HG02840 (cell line): ENCODE measurements around the gene PDZD2.
"Not testable (repeated sequence)": the region's sequence is repeated elsewhere in the genome, so short reads cannot be mapped to it uniquely, and the experiment has no call there.

Experiments
- ATAC-seq: cut with Tn5 transposase; IDR thresholded peaks from one replicate; pipeline ENCODE4 v1.9.1; 2021; ENCODE audit warnings: mild to moderate bottlenecking, moderate library complexity, moderate number of reproducible peaks; ENCODE audit not compliant: unreplicated experiment, low FRiP score

Gene PDZD2

DNA sequence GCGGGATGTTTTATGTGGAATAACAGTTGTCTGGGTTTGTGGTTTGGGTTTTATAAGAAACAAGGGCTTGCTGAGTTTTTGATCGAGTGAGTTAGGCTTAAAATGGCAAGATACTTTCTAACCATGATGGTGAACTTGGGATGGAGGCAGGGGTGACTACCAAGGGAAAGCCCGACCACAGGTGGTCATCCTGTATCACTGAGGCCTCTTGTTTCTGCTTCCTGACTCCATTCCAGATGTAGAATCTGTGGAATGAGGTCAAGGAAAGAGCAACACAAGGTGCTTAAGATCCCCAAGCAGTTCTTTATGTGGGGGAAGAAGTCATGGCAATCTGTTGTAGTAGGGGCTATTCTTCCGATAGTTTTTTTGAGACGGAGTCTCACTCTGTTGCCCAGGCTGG is 412.9 kb downstream of the PDZD2 start:
- no peak for ATAC-seq

DNA sequence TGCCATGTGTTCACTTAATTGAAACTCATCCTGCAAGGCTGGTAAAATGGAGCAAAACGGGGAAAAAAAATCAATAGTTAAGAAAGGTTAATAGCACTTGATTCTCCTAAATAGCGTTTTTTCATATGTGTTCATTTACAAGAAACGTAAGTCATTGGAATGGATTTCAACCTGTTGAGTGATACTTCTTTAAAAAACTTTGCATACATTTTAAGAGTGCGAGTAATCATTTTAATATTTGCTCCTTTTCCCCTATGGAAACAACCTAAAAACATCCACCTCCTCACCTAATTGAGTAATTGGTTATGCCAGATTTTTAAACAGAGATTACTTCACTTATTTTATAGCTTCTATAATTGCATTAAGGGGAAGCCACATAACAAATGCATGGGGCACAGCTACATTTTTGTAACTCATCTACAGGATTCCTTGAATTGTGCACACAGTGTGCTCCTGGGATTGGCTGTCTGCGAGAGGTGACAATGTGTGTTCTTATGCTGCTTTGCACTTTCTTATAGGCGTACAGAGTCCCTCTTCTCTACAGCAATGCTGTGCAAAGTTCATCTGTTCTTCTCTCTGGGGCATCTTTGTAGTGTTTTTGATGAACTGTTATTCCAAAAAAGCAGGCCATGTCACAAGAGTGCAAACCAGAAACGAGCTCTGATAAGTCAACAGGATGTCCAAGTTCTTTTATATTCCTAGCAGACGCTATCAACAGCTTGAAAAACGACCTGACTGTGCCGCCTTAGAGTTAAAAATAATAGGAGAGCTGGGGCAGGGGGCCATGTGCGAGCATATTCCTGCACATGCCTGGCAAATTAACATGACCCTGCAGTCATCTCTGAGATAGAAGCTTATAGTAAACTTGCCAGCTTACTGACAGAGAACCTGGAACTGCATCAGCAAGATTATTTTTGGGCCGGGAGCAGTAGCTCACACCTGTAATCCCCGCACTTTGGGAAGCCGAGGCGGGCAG is 417.2 kb downstream of the PDZD2 start:
- no peak for ATAC-seq

DNA sequence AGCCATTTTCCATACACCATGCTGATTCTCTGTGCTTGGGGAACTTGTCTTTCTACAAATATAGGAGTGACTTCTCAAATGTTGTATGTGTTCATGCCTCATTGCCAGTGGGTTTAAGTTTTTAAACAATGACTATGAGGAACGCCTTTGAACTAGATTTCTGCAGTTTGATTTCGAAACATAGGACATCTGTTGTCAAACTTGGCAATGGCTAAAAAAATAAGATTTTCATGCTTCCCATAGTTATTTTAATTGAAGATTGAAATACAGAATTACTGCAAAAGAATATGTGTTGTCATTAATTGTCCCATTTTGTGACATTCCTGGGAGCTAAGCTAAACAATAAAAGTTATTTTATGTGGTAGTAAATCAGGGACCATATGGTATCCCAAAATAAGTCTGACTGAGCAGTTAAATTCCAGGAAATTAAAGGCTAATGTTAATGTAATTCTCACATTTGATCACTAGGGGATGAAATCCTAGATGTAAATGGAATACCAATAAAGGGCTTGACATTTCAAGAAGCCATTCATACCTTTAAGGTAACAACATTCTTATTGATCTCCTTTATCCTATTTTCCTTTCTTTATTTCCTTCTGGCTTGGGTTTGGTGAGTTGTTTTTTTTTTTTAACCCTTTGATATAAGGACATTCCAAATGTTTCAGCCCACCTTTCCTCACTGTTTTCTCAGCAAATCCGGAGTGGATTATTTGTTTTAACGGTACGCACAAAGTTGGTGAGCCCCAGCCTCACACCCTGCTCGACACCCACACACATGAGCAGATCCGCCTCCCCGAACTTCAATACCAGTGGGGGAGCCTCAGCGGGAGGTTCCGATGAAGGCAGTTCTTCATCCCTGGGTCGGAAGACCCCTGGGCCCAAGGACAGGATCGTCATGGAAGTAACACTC is 418.5 kb downstream of the PDZD2 start:
- no peak for ATAC-seq

DNA sequence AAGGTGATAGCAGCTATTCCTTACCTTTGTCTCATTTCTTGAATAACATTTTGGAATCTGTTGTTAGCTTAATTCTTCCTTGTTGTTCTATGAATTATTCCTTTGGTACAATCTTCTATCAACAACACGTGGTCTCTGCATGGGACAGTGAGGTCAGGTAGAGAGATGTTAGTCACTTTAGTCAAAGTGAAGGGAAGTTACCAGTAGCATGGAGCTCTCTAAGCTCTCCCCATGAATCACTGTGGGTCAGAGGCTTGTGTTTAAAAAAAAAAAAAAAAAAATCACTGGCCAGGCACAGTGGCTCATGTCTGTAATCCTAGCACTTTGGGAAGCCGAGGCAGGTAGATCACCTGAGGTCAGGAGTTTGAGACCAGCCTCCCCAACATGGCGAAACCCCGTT is 419.2 kb downstream of the PDZD2 start:
- ATAC-seq: no peak

DNA sequence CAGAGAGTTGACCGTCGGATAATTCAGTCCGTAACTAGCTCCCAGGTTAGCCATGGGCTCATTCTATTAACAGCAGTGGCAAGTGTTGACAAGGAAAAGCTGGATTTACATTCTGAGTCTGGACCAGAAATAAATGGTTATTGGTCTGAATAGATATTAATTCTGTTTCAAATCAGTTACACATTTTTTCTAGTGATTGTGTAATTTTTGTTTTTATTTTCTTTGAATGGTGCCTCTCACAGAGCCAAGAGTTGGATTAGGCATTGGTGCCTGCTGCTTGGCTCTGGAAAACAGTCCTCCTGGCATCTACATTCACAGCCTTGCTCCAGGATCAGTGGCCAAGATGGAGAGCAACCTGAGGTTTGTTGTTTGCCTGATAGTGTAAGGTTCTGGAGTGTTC is 420.1 kb downstream of the PDZD2 start:
- no peak for ATAC-seq

DNA sequence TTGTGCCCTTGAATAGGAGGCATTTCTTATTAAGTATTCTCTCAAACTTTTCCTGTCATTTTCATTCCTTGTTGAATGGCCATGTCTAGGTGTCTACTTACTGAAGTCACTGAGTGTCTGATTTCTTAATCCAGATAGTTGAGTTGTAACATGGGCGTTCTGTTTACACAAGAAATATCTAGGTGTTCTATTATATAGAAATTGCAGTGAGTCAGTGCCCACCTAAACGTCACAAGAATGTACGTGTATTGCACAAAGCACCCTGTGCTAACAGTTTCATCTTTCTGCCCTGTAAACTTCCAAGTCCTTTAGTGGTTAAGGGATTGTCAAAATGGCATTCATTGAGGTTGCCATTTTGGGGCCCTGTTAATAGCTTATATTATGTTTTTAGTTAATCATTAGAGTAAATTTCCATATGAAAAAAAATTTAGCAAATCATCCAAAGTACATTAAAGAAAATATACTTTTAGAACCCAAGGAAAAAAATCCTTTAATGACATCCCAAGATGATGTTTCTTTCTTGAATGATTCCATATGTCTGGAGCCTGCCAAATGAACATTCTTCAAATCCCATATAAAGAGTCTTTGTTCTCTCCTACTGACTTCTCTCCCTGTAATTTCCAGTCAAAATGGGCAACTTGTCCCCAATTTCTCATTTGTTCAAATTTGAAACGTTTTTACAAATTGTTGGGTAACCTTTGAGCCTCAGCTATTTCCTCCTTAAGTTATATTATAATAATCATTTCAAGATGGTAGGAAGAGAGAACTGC is 421.0 kb downstream of the PDZD2 start:
- no peak for ATAC-seq

DNA sequence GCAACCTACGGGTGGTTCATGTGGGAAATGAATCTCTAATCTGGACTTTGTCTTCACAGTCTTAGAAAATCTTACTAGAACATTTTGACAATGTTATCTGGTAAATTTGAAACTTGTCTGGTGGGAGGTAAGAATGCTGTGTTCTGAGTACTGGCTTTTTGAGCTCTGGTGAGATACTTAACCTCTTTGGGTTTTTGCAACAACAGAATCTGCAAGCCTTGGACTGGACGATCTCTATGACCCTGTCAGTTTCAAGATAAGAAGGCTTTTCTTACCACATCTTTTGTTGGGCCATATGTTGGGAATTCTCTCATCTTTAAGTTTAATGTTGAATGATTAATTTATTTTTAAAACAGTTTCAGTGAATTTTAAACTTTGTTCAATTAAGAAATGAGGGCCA is 422.3 kb downstream of the PDZD2 start:
- no peak for ATAC-seq

DNA sequence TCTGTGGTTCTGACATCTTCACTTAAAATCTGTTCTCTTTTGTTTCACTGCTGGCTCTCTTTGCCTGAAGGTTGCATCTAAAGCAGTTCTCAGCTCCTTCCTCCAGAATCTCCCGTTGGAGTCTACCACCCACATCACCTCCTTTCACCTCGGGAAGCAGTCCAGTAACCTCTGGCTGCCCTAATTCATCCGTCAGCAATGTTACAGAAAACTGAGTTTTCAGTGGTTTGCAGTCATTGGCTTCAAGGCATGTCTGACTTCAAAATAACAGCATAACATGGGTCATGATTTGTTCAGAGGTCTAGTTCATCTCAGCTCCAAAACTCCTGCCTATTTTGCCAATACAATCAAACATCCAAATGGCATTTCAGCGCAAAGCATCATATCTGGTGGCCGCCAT is 427.5 kb downstream of the PDZD2 start:
- no peak for ATAC-seq

DNA sequence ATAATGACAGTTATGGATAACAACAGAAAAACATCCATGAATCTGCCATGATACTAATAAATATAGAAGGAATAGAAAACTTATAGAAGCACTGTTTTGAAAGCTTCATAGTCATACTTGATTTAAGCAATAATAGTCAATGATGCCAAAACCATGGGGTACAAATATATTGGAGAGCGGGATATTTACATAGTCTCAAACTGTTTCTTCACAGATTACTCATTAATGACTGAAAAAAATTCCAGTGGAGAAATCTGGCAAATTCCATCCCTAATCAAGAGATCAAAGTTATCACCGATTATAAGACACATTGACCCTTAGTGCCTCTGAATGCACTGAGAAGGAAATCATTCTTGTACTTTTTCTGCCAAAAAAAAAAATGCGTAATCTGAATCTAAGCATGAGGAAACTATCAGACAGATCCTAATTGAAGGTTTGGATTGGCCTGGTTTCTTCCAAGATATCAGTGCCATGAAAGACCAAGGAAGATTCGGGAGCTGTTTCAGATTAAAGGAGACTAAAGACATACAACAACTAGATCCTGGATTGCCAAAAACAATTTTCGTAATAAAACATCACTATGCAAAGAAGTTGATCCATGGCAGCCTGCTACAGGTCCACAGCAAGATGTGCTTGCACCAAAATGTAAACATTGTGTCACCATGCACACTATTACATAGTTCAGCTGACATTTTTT is 429.0 kb downstream of the PDZD2 start:
- ATAC-seq: no peak

DNA sequence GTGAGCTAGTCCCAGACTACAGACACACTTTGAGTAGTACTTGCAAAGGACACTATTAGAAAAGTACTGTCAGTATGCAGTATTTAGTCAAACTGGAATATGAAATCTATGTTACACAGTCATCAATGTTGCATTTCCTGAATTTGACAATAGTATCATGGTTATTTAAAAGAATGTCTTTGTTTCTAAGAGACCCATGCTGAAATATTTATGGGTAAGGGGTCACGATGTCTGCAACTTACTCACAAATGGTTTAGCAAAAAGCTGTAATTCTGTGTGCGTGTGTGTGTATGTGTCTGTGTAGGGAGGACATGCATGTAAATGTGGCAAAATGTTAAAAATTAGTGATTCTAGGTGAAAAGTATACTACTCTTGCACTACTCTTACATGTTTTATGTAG is 429.6 kb downstream of the PDZD2 start:
- ATAC-seq: no peak

DNA sequence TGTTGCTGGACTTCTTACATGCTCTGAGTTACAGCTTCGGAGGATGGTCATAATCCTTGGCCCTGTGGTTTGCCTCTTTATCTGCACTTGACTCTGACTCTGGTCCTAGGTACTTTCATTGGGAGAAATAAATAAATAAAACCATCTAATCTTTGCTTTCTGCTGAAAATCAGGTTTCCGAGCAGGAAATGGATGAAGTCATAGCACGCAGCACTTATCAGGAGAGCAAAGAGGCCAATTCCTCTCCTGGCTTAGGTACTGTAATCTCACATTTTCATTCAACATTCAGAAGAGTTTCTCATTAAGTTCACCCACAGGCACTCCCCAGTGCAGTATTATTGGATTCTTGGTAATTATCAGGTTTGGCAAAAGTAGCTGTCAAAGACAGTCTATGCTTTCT is 430.5 kb downstream of the PDZD2 start:
- ATAC-seq: no peak

DNA sequence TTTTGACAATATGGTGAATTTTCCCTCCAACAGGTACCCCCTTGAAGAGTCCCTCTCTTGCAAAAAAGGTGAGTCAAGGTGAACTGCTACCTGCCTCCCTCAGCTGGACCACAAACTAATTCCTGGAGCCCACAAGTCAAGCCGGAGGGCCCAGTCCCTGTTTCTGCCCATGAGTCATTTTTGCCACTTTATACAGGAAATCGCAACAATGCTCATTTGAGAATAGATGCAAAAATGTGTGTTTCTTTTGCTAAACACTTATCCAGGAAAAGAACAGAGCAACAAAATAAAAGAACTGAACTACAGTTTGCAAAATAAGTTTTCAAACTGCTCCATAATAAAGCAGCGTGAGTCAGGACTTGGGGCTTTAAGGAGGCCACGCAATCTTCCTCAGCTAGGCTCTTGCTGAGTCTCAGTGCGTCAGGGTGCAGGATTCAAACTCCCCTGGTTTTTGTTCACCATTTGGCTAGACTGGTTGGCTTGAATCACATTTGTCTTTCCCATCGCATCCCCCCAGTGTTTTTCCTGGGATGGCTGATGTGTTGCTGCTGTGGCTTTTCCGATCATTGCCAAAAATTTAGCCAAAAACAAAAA is 432.5 kb downstream of the PDZD2 start:
- ATAC-seq: no peak

DNA sequence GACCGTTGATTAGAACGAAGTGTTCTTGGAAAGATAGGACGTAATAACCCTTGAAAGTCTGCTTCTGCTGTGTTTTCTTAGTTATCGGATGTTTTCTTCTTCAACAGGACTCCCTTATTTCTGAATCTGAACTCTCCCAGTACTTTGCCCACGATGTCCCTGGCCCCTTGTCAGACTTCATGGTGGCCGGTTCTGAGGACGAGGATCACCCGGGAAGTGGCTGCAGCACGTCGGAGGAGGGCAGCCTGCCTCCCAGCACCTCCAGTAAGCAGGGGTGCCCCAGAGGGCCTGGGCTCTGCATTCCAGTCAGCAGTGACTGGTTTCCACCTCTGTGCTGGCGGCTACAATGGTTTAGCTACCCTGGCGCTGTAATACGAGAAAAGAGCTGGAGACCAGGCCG is 433.1 kb downstream of the PDZD2 start:
- no peak for ATAC-seq

DNA sequence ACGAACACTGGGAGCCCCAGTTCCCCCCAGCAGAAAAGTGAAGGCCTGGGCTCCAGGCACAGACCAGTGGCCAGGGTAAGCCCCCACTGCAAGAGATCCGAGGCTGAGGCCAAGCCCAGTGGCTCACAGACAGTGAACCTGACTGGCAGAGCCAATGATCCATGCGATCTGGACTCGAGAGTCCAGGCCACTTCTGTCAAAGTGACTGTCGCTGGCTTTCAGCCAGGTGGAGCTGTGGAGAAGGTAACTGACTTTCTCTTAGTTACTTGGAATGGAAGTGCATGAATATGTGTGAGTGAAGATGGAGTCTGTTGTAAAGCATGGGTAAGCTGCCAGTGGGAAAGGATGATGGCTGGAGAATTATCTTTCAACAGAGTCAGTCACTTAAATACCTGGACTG is 435.5 kb downstream of the PDZD2 start:
- ATAC-seq: no peak

DNA sequence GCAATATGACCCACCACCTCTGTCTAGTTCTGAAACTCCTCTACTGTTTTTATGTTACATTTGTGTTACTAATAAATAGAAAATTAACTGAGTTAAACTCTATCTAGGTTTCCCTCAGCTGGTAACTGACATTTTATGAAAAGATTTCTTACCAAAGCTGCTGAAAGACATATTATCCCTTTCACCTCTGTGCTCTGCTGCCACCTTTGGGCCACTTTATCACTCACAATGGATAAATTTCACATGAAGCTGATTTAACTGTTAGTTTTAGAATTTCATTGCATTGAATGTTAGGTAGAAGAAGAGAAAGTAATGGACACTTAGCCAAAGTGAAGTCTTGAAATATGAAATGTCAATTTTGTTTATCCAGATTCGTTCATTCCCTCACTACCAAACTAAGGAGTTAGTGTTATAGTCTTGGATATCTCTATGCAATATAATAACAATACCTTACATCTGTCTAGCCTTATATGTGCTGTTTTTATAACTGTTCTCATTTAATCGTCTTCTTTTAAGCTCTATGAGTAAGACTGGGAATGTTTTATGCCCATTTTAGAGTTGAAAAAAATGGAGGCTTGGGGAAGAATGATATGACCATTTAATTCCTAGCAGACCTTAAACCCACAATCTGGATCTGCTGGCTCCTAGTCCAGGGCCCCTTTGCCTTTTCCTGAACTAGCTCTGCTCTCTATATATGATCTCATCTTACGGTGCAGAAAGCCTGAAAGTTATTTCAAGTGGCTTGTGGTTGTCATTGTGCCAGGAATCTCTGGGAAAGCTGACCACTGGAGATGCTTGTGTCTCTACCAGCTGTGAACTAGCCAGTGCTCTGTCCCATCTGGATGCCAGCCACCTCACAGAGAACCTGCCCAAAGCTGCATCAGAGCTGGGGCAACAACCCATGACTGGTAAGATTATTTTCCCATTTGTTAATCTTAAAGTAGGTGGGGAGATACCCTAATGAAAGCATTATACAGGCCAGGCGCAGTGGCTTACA is 438.1 kb downstream of the PDZD2 start:
- no peak for ATAC-seq

DNA sequence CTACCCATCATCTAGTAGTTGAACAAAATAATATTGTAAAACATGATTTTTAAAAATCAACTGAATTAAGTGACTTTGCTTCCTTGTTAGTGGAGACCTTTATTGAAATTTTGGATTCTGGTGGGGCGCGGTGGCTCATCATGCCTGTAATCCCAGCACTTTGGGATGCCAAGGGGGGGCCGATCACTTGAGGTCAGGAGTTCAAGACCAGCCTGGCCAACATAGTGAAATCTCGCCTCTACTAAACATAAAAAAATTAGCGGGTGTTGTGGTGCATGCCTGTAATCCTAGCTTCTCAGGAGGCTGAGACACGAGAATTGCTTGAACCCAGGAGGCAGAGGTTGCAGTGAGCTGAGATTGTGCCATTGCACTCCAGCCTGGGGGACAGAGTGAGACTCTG is 439.9 kb downstream of the PDZD2 start:
- ATAC-seq: not testable (repeated sequence)

DNA sequence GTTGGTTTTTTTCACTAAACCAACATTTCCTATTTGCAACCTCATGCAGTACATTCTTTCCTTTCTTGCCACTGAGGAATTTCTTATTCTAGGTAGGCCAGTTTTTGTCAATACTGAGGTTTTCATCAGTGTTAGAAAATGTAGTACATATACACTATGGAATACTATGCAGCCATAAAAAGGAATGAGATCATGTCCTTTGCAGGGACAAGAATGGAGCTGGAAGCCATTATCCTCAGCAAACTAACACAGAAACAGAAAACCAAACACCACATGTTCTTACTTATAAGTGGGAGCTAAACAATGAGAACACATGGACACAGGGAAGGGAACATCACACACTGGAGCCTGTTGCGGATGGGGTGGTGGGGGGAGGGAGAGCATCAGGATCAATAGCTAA is 441.6 kb downstream of the PDZD2 start:
- not testable (repeated sequence) for ATAC-seq

DNA sequence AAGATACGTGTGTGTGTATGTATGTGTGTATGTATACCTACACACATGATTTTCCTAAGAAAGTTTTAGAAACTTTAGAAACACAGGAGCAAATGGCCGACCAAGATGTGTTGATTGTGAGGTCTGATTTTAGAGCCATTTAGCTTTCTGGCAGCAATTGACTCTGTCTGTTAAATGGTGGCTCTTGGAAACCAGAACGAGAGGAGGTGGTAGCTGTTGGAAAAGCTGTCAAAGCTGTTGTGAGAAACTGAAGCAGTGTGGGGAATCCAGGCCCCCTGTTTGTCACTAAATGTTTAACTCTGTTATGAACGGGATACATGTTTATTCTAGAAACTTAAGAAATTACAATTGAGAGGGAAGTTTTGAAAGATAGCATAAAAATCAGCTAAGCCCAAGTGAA is 443.8 kb downstream of the PDZD2 start:
- ATAC-seq: no peak
